AG09309 (cell line): ENCODE data around the gene F7.

Experiments used
- DNase-seq: peaks from one replicate; pipeline ENCODE4 v3.0.0-alpha.2; 2010; ENCODE audit warnings: low read depth
- H3K4me3 ChIP-seq: 2 replicates; pipeline ENCODE4 v1.5.1; 2011; ENCODE audit warnings: mild to moderate bottlenecking, low read depth, low read length, moderate library complexity; ENCODE audit not compliant: control insufficient read depth
- TF ChIP-seq, protein P1 (sequence below): IDR thresholded peaks from 2 replicates; pipeline ENCODE4 v1.5.1; 2011; ENCODE audit warnings: mild to moderate bottlenecking, low read depth, low read length, inconsistent platforms; ENCODE audit not compliant: insufficient read depth, control insufficient read depth; ENCODE audit errors: missing control alignments

The F7 gene

DNA sequence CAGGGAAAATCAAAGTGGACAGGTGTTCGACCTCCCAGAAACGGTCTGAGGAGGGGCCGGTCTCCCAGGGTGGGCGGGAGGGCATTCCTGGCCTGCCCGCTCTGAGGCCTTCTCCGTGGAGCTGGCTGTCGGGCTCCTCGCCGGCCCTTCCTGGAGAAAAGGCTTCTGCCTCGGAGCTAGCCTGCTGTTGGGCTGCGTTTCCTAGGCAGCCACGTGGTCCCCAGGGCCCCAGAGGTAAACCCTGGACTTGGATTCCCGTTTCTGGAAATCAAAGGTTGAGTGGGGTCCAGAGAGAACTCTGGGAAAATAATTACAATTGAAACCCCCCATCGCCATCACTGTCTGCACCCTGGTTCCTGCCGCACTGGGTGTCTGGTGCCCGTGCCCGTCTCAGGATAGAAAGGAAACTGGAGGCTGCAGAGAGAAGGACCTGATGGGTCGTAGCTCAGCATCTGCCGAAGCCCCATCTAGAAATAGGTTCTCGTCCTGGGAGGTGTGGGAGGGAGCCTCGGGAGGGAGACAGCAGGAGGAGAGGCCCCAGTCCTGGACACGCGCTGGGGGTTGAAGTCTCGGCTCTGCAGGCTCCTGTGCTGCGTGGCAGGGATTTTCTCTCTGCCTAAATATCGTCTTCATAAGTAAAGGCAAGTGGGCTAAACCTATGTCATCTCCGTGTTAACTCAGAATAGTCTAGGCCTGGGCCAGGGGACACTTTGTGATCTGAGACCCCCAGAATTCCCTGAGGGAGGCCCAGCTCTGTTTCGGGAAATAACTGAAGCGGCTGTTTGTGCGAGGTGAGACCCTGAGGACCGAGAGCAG lies 45.2 kb downstream of the F7 start:
- DNase-seq, result no peak
- H3K4me3 ChIP-seq, result no peak overlapping the region
- TF ChIP-seq, protein P1, sequence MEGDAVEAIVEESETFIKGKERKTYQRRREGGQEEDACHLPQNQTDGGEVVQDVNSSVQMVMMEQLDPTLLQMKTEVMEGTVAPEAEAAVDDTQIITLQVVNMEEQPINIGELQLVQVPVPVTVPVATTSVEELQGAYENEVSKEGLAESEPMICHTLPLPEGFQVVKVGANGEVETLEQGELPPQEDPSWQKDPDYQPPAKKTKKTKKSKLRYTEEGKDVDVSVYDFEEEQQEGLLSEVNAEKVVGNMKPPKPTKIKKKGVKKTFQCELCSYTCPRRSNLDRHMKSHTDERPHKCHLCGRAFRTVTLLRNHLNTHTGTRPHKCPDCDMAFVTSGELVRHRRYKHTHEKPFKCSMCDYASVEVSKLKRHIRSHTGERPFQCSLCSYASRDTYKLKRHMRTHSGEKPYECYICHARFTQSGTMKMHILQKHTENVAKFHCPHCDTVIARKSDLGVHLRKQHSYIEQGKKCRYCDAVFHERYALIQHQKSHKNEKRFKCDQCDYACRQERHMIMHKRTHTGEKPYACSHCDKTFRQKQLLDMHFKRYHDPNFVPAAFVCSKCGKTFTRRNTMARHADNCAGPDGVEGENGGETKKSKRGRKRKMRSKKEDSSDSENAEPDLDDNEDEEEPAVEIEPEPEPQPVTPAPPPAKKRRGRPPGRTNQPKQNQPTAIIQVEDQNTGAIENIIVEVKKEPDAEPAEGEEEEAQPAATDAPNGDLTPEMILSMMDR, result no peak

GRCh38 chr13:113151745-113152690 lies 46.4 kb downstream of the F7 start:
- no peak overlapping the region for H3K4me3 ChIP-seq
- DNase-seq, result peak; percentile 18
- TF ChIP-seq, protein P1, result no peak

GRCh38 chr13:113152691-113152983 lies 47.0 kb downstream of the F7 start:
- no peak for DNase-seq
- H3K4me3 ChIP-seq, result no peak overlapping the region
- TF ChIP-seq, protein P1, result no peak

GRCh38 chr13:113152984-113153809 lies 47.6 kb downstream of the F7 start:
- H3K4me3 ChIP-seq, result peak overlapping the region; percentile 35
- no peak for DNase-seq

GRCh38 chr13:113153810-113154748 lies 48.5 kb downstream of the F7 start:
- TF ChIP-seq, protein P1, result no peak
- H3K4me3 ChIP-seq, result peak overlapping the region; percentile 35
- no peak for DNase-seq

More at GRCh38 chr13:113152984-113153809, 47.6 kb downstream of the F7 start:
- TF ChIP-seq, protein P1, result no peak

DNA sequence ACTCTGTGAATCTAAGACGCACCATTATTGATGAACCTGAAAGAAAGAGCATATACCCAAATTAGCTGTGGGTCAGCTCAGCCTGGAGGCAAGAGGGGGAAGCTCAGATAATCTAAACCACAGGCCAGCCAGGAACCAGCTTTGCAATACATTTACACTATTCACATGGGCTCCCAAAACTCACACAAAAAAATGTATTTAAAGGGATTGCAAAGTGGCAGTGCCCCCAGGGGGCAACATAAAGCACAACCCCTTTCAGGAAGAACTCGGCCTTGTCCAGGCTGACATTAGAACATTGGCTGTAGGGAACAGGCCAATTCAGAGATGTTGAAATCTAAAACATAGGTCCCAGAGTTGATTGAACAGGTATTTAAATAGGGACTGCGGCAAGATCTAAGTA lies 49.6 kb downstream of the F7 start:
- TF ChIP-seq, protein P1, result no peak
- no peak overlapping the region for H3K4me3 ChIP-seq
- no peak for DNase-seq
